ENCODE data around the gene WDR45B.

WDR45B gene

GRCh38 chr17:82679586-82680465 lies 31.6 kb upstream of the WDR45B start:
- no peak for TF ChIP-seq RAD21 (IDR thresholded peaks at IDR 0.05; ENCODE audit: low read depth)
- no peak for TF ChIP-seq MAX (IDR thresholded peaks at IDR 0.05)
- no peak for TF ChIP-seq TEAD4 (IDR thresholded peaks at IDR 0.05)
- no peak for TF ChIP-seq CEBPB (IDR thresholded peaks at IDR 0.05)
- no peak for TF ChIP-seq USF1 (IDR thresholded peaks at IDR 0.05)
- TF ChIP-seq CREB1 (IDR thresholded peaks at IDR 0.05; ENCODE audit: low read depth): no peak
- TF ChIP-seq REST (IDR thresholded peaks at IDR 0.05; ENCODE audit: low read depth): no peak
- no peak for TF ChIP-seq TAF1 (IDR thresholded peaks at IDR 0.05; ENCODE audit: low read depth)
- TF ChIP-seq TCF12 (IDR thresholded peaks at IDR 0.05; ENCODE audit: low read depth): no peak
- no peak for TF ChIP-seq EGR1 (IDR thresholded peaks at IDR 0.05)
- TF ChIP-seq NFIC (IDR thresholded peaks at IDR 0.05): no peak
- TF ChIP-seq ZBTB7A (IDR thresholded peaks at IDR 0.05; ENCODE audit: low read depth): no peak
- no peak for TF ChIP-seq FOXM1 (IDR thresholded peaks at IDR 0.05; ENCODE audit: borderline replicate concordance, low read depth)
- TF ChIP-seq YY1 (IDR thresholded peaks at IDR 0.05; ENCODE audit: low read depth): no peak
- no peak for TF ChIP-seq EP300 (IDR thresholded peaks at IDR 0.05; ENCODE audit: borderline replicate concordance)

- TF ChIP-seq RAD21 (IDR thresholded peaks at IDR 0.05; ENCODE audit: low read depth) (no peak), MAX (IDR thresholded peaks at IDR 0.05) (no peak), CEBPB (IDR thresholded peaks at IDR 0.05) (no peak)
These were observed 30.1 kb upstream of the WDR45B start for GRCh38 chr17:82678265-82678891.

GRCh38 chr17:82677353-82677925 lies 29.2 kb upstream of the WDR45B start:
- no peak for TF ChIP-seq EP300 (IDR thresholded peaks at IDR 0.05; ENCODE audit: borderline replicate concordance)
- TF ChIP-seq RAD21 (IDR thresholded peaks at IDR 0.05; ENCODE audit: low read depth): no peak
- TF ChIP-seq TEAD4 (IDR thresholded peaks at IDR 0.05): no peak
- TF ChIP-seq CEBPB (IDR thresholded peaks at IDR 0.05): no peak
- TF ChIP-seq YY1 (IDR thresholded peaks at IDR 0.05; ENCODE audit: low read depth): no peak
- TF ChIP-seq EGR1 (IDR thresholded peaks at IDR 0.05): no peak
- TF ChIP-seq TCF12 (IDR thresholded peaks at IDR 0.05; ENCODE audit: low read depth): no peak
- no peak for TF ChIP-seq NFIC (IDR thresholded peaks at IDR 0.05)
- no peak for TF ChIP-seq REST (IDR thresholded peaks at IDR 0.05; ENCODE audit: low read depth)
- no peak for TF ChIP-seq ZBTB7A (IDR thresholded peaks at IDR 0.05; ENCODE audit: low read depth)
- no peak for TF ChIP-seq USF1 (IDR thresholded peaks at IDR 0.05)
- TF ChIP-seq CREB1 (IDR thresholded peaks at IDR 0.05; ENCODE audit: low read depth): no peak

- TF ChIP-seq NFIC (IDR thresholded peaks at IDR 0.05): no peak
- no peak for TF ChIP-seq MAX (IDR thresholded peaks at IDR 0.05)
- no peak for TF ChIP-seq CEBPB (IDR thresholded peaks at IDR 0.05)
- TF ChIP-seq EP300 (IDR thresholded peaks at IDR 0.05; ENCODE audit: borderline replicate concordance): no peak
- no peak for TF ChIP-seq YY1 (IDR thresholded peaks at IDR 0.05; ENCODE audit: low read depth)
- TF ChIP-seq RAD21 (IDR thresholded peaks at IDR 0.05; ENCODE audit: low read depth): no peak
- TF ChIP-seq EGR1 (IDR thresholded peaks at IDR 0.05): no peak
- no peak for TF ChIP-seq FOXM1 (IDR thresholded peaks at IDR 0.05; ENCODE audit: borderline replicate concordance, low read depth)
- no peak for TF ChIP-seq TAF1 (IDR thresholded peaks at IDR 0.05; ENCODE audit: low read depth)
- TF ChIP-seq REST (IDR thresholded peaks at IDR 0.05; ENCODE audit: low read depth): no peak
- TF ChIP-seq CREB1 (IDR thresholded peaks at IDR 0.05; ENCODE audit: low read depth): no peak
- no peak for TF ChIP-seq USF1 (IDR thresholded peaks at IDR 0.05)
These were observed 27.4 kb upstream of the WDR45B start for GRCh38 chr17:82675476-82676245.

Measured in Ishikawa (cell line).